Stimulated activated CD8-positive, alpha-beta memory T cell treated with anti-CD3 and anti-CD28 coated beads, Interleukin-7, amount 100 ng/mL, for 1 hour (primary cell): ENCODE data around the gene ATF2.
"Not testable (repeated sequence)": the region's sequence is repeated elsewhere in the genome, so short reads cannot be mapped to it uniquely, and the experiment has no call there.

Source experiments
- DNase-seq, 2 donors: peaks; one replicate each; pipeline ENCODE4 v3.0.0-alpha.2; 2020; ENCODE audit warnings: low read depth in 2 of 2

ATF2 gene

GRCh38 chr2:175166216-175166824 is 1.7 kb downstream of the ATF2 start:
- no peak for DNase-seq

DNA sequence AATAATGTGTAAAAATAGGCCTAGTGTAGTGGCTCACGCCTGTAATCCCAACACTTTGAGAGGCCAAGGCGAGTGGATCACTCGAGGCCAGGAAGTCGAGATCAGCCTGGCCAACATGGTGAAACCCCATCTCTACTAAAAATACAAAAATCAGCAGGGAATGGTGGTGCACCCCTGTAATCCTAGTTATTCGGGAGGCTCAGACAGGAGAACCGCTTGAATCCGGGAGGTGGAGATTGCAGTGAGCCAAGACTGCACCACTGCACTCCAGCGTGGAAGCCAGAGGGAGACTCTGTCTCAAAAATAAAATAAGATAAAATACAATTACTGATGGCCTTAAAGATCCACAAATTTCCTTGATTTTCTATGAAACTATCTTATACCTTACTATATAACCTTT is 3.8 kb downstream of the ATF2 start:
- DNase-seq = no peak

DNA sequence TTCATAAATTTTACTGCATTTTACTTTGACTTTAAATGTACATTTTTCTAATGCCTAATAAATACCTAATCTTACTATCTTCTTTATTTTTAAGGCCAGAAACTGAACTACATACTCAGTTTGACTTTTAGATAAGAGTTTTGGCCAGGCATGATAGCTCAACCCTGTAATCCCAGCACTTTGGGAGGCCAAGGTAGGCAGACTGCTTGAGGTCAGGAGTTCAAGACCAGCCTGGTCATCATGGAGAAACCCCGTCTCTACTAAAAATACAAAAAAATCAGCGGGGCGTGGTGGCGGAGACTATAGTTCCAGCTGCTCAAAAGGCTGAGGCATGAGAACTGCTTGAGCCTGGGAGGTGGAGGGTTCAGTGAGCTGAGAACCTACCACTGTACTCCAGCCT is 9.1 kb downstream of the ATF2 start:
- DNase-seq = no peak

DNA sequence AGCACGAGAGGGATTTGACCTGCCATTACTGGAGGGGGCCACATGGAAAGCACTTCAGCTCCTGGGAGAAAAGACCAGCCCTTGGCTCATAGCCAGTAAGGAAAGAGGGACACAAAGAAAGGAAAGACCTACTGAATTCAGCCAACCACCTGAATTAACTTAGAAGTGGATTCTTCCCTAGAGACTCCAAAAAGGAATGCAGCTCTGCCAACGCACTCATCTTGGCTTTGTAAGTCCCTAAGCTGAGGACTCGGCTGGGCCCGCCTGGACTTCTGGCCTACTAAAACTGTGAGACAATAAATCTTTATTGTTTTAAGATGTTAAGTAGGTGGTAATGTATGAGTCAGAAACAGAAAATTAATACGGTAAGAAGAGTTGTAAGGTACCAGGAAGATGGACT is 11.5 kb downstream of the ATF2 start:
- DNase-seq = no peak

- no peak for DNase-seq
Measured at GRCh38 chr2:175154661-175155082, 13.3 kb downstream of the ATF2 start.

DNA sequence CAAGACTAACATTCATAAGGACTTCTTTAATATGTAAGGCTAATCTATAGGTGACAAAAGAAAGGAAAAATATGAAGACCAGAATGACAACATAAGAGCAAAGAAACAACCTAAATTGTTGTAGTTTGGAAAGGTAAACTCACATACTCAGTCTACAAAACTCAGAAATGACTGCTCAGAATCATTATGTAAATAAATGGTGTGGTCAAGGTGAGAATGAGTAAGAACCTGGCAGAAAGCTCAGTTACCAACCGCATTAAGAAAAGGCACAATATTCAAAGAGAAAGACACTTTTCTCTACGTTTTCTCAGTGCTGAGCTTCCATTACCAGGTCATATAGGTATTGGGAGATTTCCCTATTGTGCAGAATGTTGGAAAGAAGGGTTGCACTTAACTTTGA is 15.8 kb downstream of the ATF2 start:
- DNase-seq = no peak

DNA sequence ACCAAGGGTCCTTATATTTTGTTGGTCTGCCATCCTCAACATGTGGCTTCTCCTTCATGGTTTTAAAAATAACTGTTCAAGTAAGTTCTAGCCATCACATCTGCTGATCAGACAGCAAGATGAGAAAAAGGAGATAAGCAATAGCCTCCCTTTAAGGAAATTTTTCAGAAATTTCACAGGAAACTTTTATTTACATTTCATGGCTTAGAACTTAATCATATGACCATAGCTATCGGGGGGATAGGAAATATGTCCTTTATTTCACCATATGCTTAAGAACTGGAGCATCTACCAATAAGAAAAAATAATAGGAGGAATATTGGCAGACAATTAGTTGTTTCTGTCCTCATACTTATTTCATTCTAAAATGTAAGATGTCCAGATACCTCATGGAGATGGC is 16.2 kb downstream of the ATF2 start:
- DNase-seq = no peak

DNA sequence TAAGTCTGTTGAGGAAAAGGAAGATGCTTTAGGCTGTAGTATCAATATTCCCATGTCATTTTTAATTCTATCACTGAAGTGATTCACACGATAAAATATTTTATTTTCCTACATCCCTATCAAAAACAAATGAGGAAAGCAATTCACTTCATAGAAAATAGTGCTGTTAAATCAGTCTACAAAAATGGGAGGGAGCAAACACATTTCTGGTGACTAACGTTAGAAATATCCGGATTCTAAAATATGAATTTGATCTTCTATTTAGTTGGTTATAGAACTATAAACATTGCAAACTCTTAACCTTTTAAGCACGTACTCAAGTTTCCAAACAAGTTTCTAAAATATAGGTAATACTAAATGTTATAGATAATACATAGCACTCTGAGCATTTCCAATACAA is 20.8 kb downstream of the ATF2 start:
- no peak for DNase-seq

- DNase-seq = no peak
Measured at GRCh38 chr2:175143678-175144077, 24.3 kb downstream of the ATF2 start.

GRCh38 chr2:175143191-175143590 is 24.8 kb downstream of the ATF2 start:
- DNase-seq = no peak

DNA sequence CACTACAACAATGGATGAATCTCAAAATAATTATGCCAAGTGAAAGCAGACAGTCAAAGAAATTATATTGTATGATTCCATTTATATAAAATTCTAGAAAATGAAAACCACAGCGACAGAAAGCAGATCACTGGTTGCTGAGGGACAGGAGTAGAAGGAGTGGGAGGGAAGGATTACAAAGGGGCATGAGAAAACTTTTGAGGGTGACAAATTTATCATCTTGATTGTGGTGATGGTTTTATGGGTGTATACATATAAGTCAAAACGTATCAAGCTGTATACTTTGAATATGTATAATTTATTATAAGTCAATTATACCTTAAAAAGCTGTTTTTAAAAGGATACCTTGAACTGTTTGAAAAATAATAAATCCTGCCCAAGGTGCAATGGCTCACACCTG is 27.7 kb downstream of the ATF2 start:
- no peak for DNase-seq

GRCh38 chr2:175137793-175138192 is 30.2 kb downstream of the ATF2 start:
- no peak for DNase-seq

GRCh38 chr2:175136334-175137215 is 31.4 kb downstream of the ATF2 start:
- no peak for DNase-seq

DNA sequence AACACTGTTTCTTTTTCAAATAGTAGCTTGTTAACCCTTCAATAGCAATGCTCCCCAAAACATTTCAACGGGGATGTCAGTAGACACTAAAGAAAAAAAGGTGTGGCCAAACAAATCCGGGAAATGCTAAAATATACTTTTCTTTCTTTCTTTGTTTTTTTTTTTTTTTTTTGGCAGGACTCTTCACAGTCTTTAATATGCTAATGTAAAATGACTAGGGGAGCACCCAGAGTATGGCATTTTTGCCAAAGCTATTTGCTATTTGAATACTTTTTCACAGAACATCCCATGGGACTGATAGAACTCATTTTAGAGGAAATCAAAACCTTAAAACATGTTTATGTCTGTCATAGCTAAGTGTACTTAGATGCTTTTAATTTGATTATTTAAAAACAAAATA is 32.1 kb downstream of the ATF2 start:
- DNase-seq = no peak

DNA sequence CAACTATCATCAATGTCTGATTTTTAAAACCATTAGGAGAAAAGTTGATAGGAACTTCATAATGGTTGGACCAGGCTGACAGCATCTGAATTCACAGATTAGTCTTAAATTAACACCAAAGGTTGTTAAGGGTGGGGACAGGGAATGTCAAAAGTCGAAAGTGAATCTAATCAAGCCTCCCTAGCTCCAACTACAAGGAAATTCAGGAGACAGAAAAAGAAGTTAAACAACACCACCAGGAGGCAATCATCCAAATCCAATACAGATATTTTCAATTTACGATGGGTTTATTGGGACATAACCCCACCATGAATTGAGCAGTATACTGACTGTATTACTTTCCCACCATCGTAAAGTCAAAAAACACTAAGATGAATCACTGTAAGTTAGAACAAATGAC is 32.8 kb downstream of the ATF2 start:
- DNase-seq = no peak

DNA sequence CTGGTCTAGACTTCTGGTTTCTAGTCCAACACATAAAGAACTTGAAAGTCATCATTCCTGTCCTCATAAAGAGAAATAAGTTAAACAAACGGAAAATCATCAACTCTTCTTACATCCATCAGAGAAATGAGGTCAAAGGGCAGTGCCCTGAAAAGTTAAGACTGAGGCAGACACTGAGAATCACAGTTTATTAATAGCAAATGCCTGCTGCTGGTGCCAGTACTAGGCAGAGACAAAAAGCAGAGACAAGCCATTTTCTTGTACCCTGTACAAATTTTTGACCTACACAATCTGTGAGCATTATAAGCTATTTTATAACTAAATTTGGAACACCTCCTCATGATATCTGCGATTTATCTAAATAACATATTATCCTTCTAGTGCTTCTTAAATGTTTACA is 36.8 kb downstream of the ATF2 start:
- DNase-seq = no peak

GRCh38 chr2:175126661-175127060 is 41.3 kb downstream of the ATF2 start:
- DNase-seq = no peak

- no peak for DNase-seq
Measured at GRCh38 chr2:175123254-175123653, 44.7 kb downstream of the ATF2 start.

DNA sequence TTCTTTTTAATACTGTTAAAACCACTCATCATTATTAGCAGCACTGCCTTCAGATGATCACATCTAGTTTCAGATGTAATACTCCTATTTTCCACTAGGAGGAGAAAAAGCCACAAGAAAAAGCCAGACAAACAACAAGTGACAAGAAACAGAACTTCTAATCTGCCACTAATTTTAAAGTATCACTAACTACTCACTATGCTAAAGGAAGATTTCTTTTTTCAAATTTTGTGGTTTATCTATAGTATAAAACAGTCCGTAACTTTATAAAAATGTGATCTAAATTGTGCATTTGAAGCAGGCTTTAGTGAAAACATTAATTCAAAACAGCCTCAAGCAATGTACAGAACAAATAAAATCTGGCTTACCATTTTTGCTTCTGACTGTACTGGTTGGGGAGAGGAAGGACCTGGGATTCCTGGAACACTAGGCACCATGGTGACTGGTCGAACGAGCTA is 56.8 kb downstream of the ATF2 start:
- DNase-seq = no peak

GRCh38 chr2:175108091-175108490 is 59.9 kb downstream of the ATF2 start:
- DNase-seq = not testable (repeated sequence)

- no peak for DNase-seq
Measured at GRCh38 chr2:175107146-175107545, 60.9 kb downstream of the ATF2 start.

DNA sequence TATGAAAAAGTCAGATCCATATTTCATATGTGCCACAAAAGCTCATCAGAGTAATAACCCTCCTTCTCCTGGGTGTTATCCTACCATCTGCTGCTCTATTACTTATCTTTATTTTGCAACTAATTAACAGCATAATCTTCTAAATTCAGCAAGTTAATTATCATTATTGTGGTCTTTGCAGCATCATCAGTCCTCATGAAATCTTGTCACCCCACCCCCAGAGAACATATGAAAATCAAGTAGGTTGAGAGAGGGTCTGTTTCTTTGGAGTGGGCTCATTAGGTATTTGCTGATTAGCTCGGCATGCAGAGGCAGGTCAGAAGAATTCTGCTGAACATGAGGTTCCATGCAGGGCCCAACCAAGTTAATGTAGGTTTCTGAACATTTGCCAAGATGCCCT is 64.8 kb downstream of the ATF2 start:
- no peak for DNase-seq

DNA sequence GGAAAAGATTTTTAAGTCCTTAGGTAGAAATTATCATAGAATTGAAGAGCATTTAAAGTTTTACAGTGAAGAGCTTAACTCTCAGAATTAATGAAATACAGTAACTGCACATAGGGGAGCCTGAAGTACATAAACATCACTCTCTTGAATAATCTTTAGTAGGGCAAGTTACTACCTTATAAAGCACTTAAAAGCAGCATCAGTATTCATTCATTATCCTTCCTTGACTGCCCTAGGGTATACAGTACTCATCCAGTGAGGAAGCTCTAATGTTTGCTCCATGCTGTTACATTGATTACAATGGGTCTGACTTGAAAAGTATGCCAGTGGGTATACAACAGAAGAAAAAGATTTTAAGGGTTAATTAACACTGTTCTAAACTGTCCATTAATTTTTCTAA is 66.5 kb downstream of the ATF2 start:
- no peak for DNase-seq
